IPS-18c (cell line): ENCODE measurements around the gene DRGX.

Source experiments
- H3K4me3 ChIP-seq: 2 replicates; pipeline ENCODE4 v1.7.0; 2013; ENCODE audit warnings: low read depth, mild to moderate bottlenecking, low read length, moderate library complexity; ENCODE audit not compliant: insufficient read depth
- H3K9me3 ChIP-seq: one replicate; pipeline ENCODE4 v1.6.1; 2013; ENCODE audit warnings: mild to moderate bottlenecking, low read length, moderate library complexity; ENCODE audit not compliant: control insufficient read depth, insufficient read depth

DRGX gene

GRCh38 chr10:49338604-49339003, 57.3 kb downstream of the DRGX start:
- no peak overlapping the region for H3K4me3 ChIP-seq
- peaks cover 4% of the 10 kb centered on the region for H3K9me3 ChIP-seq

- no peak overlapping the region for H3K4me3 ChIP-seq
- peaks cover 8% of the 10 kb centered on the region for H3K9me3 ChIP-seq
Measured at GRCh38 chr10:49335364-49335972, 60.4 kb downstream of the DRGX start.

GRCh38 chr10:49334964-49335363, 60.9 kb downstream of the DRGX start:
- Histone ChIP-seq H3K4me3 (no peak overlapping the region), H3K9me3 (peaks cover 6% of the 10 kb centered on the region)

- no peak overlapping the region for H3K4me3 ChIP-seq
- peaks cover 6% of the 10 kb centered on the region for H3K9me3 ChIP-seq
Measured at GRCh38 chr10:49333192-49333591, 62.7 kb downstream of the DRGX start.

- Histone ChIP-seq H3K4me3 (no peak overlapping the region), H3K9me3 (peaks cover 6% of the 10 kb centered on the region)
Measured at GRCh38 chr10:49332768-49333167, 63.1 kb downstream of the DRGX start.

- H3K9me3 ChIP-seq, result peaks cover 6% of the 10 kb centered on the region
- H3K4me3 ChIP-seq, result no peak overlapping the region
Measured at GRCh38 chr10:49332333-49332732, 63.6 kb downstream of the DRGX start.

- peaks cover 6% of the 10 kb centered on the region for H3K9me3 ChIP-seq
- H3K4me3 ChIP-seq, result no peak overlapping the region
Measured at GRCh38 chr10:49331431-49331830, 64.5 kb downstream of the DRGX start.

GRCh38 chr10:49330127-49330665, 65.7 kb downstream of the DRGX start:
- peaks cover 6% of the 10 kb centered on the region for H3K9me3 ChIP-seq
- no peak overlapping the region for H3K4me3 ChIP-seq

GRCh38 chr10:49329146-49329505, 66.8 kb downstream of the DRGX start:
- H3K4me3 ChIP-seq, result no peak overlapping the region
- H3K9me3 ChIP-seq, result peaks cover 4% of the 10 kb centered on the region

GRCh38 chr10:49328401-49329145, 67.3 kb downstream of the DRGX start:
- Histone ChIP-seq H3K9me3 (peaks cover 4% of the 10 kb centered on the region), H3K4me3 (no peak overlapping the region)

- peaks cover 4% of the 10 kb centered on the region for H3K9me3 ChIP-seq
- H3K4me3 ChIP-seq, result no peak overlapping the region
Measured at GRCh38 chr10:49327036-49327813, 68.7 kb downstream of the DRGX start.

GRCh38 chr10:49325916-49326783, 69.7 kb downstream of the DRGX start:
- Histone ChIP-seq H3K4me3 (no peak overlapping the region), H3K9me3 (no peaks in the 10 kb centered on the region)

GRCh38 chr10:49325131-49325915, 70.6 kb downstream of the DRGX start:
- H3K9me3 ChIP-seq, result no peaks in the 10 kb centered on the region
- H3K4me3 ChIP-seq, result no peak overlapping the region

GRCh38 chr10:49324711-49325110, 71.2 kb downstream of the DRGX start:
- no peaks in the 10 kb centered on the region for H3K9me3 ChIP-seq
- H3K4me3 ChIP-seq, result no peak overlapping the region

GRCh38 chr10:49323896-49324270, 72.0 kb downstream of the DRGX start:
- no peaks in the 10 kb centered on the region for H3K9me3 ChIP-seq

GRCh38 chr10:49323171-49323895, 72.6 kb downstream of the DRGX start:
- no peaks in the 10 kb centered on the region for H3K9me3 ChIP-seq
- no peak overlapping the region for H3K4me3 ChIP-seq

More at GRCh38 chr10:49323896-49324270, 72.0 kb downstream of the DRGX start:
- H3K4me3 ChIP-seq, result no peak overlapping the region
